HepG2 (cell line): ENCODE results near the gene C1orf185. TPM values are rescaled to one million over a fixed set of nuclear protein-coding genes. Genes with fewer than 3 reads are reported as not detected.

Experiments used
- ATAC-seq: fragments of 200-7000 bp; cut with Tn5 transposase; 3 replicates; pipeline ENCODE4 v1.9.1; 2020; ENCODE audit warnings: mild to moderate bottlenecking, moderate library complexity
- BruUV-seq: library from RNA; stranded (reverse); fragments of 400-500 nt; replicated peaks from 2 replicates; lab custom pipeline; 2021; lab: Mats Ljungman, UMichigan
- CTCF ChIA-PET: fragments of 300-600 bp; formaldehyde crosslinking; extraction: SDS; loops from one replicate; lab custom pipeline; 2021; ENCODE audit warnings: low total read pairs, inconsistent platforms, low intra/inter-chr PET ratio; lab: Yijun Ruan, JAX
- POLR2A ChIA-PET: fragments of 350-600 bp; sonication (Branson Sonifier 250); formaldehyde crosslinking; loops from one replicate; lab custom pipeline; 2020; ENCODE audit warnings: antibody characterized with exemption, inconsistent platforms; lab: Yijun Ruan, JAX
- DNase-seq: peaks from one replicate; pipeline ENCODE4 v3.0.0-alpha.2; 2015; ENCODE audit warnings: low spot score
- FAIRE-seq: peaks from 3 replicates; lab custom pipeline; 2011; peaks lifted over from hg19 to GRCh38; lab: Jason Lieb, UNC
- H2AFZ ChIP-seq: one replicate; pipeline ENCODE4 v1.6.1; 2011; ENCODE audit warnings: low read length, inconsistent platforms
- H3K27ac ChIP-seq: fragments of 300-600 bp; 3 replicates; pipeline ENCODE4 v1.8.0; 2011; ENCODE audit warnings: mixed run types, mild to moderate bottlenecking, mixed read lengths, low read length, inconsistent platforms; ENCODE audit not compliant: insufficient read depth; ENCODE audit errors: extremely low read length
- H3K27me3 ChIP-seq, 2 experiments: fragments of 200-600 bp in 1 of 2; 2 replicates in 1 of 2; 3 replicates in 1 of 2; pipeline versions ENCODE4 v1.6.0 to v1.8.0; 2011; ENCODE audit warnings: low read length in 2 of 2, mild to moderate bottlenecking in 2 of 2, moderate library complexity in 2 of 2, inconsistent platforms in 1 of 2; ENCODE audit not compliant: insufficient read depth in 2 of 2, control insufficient read depth in 1 of 2
- H3K36me3 ChIP-seq, 2 experiments: fragments of 200-600 bp in 1 of 2; replicated peaks in 1 of 2; 2 replicates in 1 of 2; 3 replicates in 1 of 2; pipeline versions ENCODE4 v1.5.1 to v1.8.0; 2011; ENCODE audit warnings: low read length in 2 of 2, inconsistent platforms in 1 of 2; ENCODE audit not compliant: insufficient read depth in 2 of 2, control insufficient read depth in 1 of 2
- H3K4me1 ChIP-seq: 2 replicates; pipeline ENCODE4 v1.5.1; 2012; ENCODE audit warnings: low read length, inconsistent platforms; ENCODE audit not compliant: insufficient read depth
- H3K4me2 ChIP-seq: 2 replicates; pipeline ENCODE4 v1.6.0; 2011; ENCODE audit warnings: low read depth, low read length, inconsistent platforms
- H3K4me3 ChIP-seq, 3 experiments: fragments of 200-600 bp in 1 of 3; sonication (generic), shearing (Covaris generic) in 1 of 3; replicated peaks in 1 of 3; 2 replicates each; pipeline ENCODE4 v1.5.1; 2011 to 2016; ENCODE audit warnings: low read length in 3 of 3, inconsistent platforms in 2 of 3, low read depth in 2 of 3, mild to moderate bottlenecking in 2 of 3, control low read depth in 1 of 3, mixed read lengths in 1 of 3; ENCODE audit not compliant: insufficient read depth in 1 of 3
- H3K79me2 ChIP-seq: one replicate; pipeline ENCODE4 v1.6.1; 2011; ENCODE audit warnings: low read length, inconsistent platforms; ENCODE audit not compliant: insufficient read depth
- H3K9ac ChIP-seq: 2 replicates; pipeline ENCODE4 v1.6.0; 2011; ENCODE audit warnings: mild to moderate bottlenecking, low read depth, low read length, inconsistent platforms; ENCODE audit not compliant: insufficient read depth
- H3K9me3 ChIP-seq: 2 replicates; pipeline ENCODE4 v1.5.1; 2012; ENCODE audit warnings: mild to moderate bottlenecking, low read length
- H4K20me1 ChIP-seq: 2 replicates; pipeline ENCODE4 v1.6.0; 2011; ENCODE audit warnings: inconsistent platforms, mild to moderate bottlenecking, low read length, moderate library complexity; ENCODE audit not compliant: insufficient read depth
- ATF4 ChIP-seq, 2 experiments: fragments of 450-650 bp in 1 of 2; sonication (generic) in 1 of 2; formaldehyde crosslinking; IDR thresholded peaks; 2 replicates each; pipeline versions ENCODE4 v1.5.0 to v1.8.0; 2020 to 2022; ENCODE audit warnings: mild to moderate bottlenecking in 1 of 2, missing genetic modification reagents in 1 of 2
- MTF2 ChIP-seq: sonication (generic); formaldehyde crosslinking; IDR thresholded peaks from 2 replicates; pipeline ENCODE4 v1.5.0; 2020; ENCODE audit warnings: missing genetic modification reagents, borderline replicate concordance
- PRDM4 ChIP-seq: sonication (generic); formaldehyde crosslinking; IDR thresholded peaks from 2 replicates; pipeline ENCODE4 v1.9.0; 2021; ENCODE audit warnings: missing genetic modification reagents, borderline replicate concordance
- XBP1 ChIP-seq: sonication (generic); formaldehyde crosslinking; IDR thresholded peaks from 2 replicates; pipeline ENCODE4 v1.5.0; 2020; ENCODE audit warnings: missing genetic modification reagents
- ZNF276 ChIP-seq: sonication (generic); formaldehyde crosslinking; IDR thresholded peaks from 2 replicates; pipeline ENCODE4 v1.4.0; 2020; ENCODE audit warnings: mild to moderate bottlenecking, low read depth, missing genetic modification reagents
- ZNF484 ChIP-seq: sonication (generic); formaldehyde crosslinking; IDR thresholded peaks from 2 replicates; pipeline ENCODE4 v1.5.1; 2020; ENCODE audit warnings: mild to moderate bottlenecking, low read depth, missing genetic modification reagents, borderline replicate concordance
- WGBS: methylation state at CpG from one replicate; pipeline ENCODE4 v1.1.6; 2017; ENCODE audit warnings: low lambda C conversion rate; 5-methylcytosine and 5-hydroxymethylcytosine counted together
- in situ Hi-C: cut with HindIII; loops from 2 replicates; pipeline ENCODE4 v1.10.0; 2017; ENCODE audit warnings: low pct_unique_long_range_greater_than_20kb; ENCODE audit not compliant: extremely low pct_ligation_motif_present
- intact Hi-C: fragments of 100-400 bp; cut with micrococcal nuclease; formaldehyde crosslinking; loops from one replicate; pipeline ENCODE4 v1.10.0; 2022; ENCODE audit not compliant: unreplicated experiment
- polyA plus RNA-seq, 8 experiments: library from polyadenylated mRNA; depleted of rRNA in 3 of 8; stranded (reverse) in 7 of 8; unstranded in 1 of 8; fragments of >200 nt; fragmentation: Illumina TruSeq in 4 of 8; extraction: Trizol in 4 of 8; gene quantifications; 2 replicates each; pipeline versions ENCODE4 v1.2.1 to v1.2.3, GENCODE V29; 2011 to 2016; ENCODE audit warnings: low read depth in 4 of 8, missing spikeins in 1 of 8, mixed read lengths in 1 of 8; ENCODE audit not compliant: insufficient read depth in 1 of 8
- total RNA-seq, 5 experiments: library from RNA; depleted of rRNA; stranded (reverse); fragments of >200 nt; fragmentation: Illumina TruSeq; extraction: Trizol; gene quantifications; 2 replicates each; pipeline ENCODE4 v1.2.3, GENCODE V29; 2016; ENCODE audit warnings: low read depth in 1 of 5

C1orf185 gene
- total and polyA plus RNA-seq, 2 of the 13 experiments (the other 11 are each of a cell fraction or from before 2014, with no cell fraction given) = not detected

GRCh38 chr1:51190961-51191360 lies 88.9 kb downstream of the C1orf185 start:
- Histone ChIP-seq H3K27ac (no peak overlapping the region), H3K9me3 (no peaks in the 10 kb centered on the region), H2AFZ (no peak overlapping the region), H3K9ac (no peak overlapping the region), H3K4me3 (no peak overlapping the region), H3K4me2 (no peak overlapping the region), H3K79me2 (no peaks in the 10 kb centered on the region), H3K36me3 (no peaks in the 10 kb centered on the region), H3K27me3 (no peaks in the 10 kb centered on the region), H4K20me1 (no peaks in the 10 kb centered on the region)
- ATAC-seq (no peak), DNase-seq (no peak), FAIRE-seq (no peak)
- POLR2A ChIA-PET = no interaction called here
- 0% methylated on average over 1 of the region's 1 CpG for WGBS
- intact Hi-C loops = no loop called here
- CTCF ChIA-PET = no interaction called here
- in situ Hi-C loops = no loop called here
- BruUV-seq = no TSS peak
- TF ChIP-seq ATF4 (CRISPR knock-in tag; IDR thresholded peaks at IDR 0.05) (no peak), XBP1 (CRISPR knock-in tag) (no peak), MTF2 (no peak), PRDM4 (CRISPR knock-in tag) (no peak), ZNF484 (no peak), ZNF276 (CRISPR knock-in tag) (no peak)
- TF ChIP-seq, all 625 proteins: peak for 0
- H3K4me1 ChIP-seq = no peaks in the 10 kb centered on the region
